PC-3 (cell line): ENCODE measurements around the gene FBXL5. TPM values are rescaled to one million over a fixed set of nuclear protein-coding genes. Genes with fewer than 3 reads are reported as not detected.

Source experiments
- ATAC-seq: fragments of 200-7000 bp; cut with Tn5 transposase; 2 replicates; pipeline ENCODE4 v1.9.1; 2020; ENCODE audit warnings: mild to moderate bottlenecking, moderate library complexity
- BruUV-seq: library from RNA; stranded (reverse); fragments of 400-500 nt; replicated peaks from 2 replicates; lab custom pipeline; 2021; lab: Mats Ljungman, UMichigan
- CTCF ChIA-PET: fragments of 300-600 bp; sonication (Branson Sonifier 250); formaldehyde crosslinking; loops from one replicate; lab custom pipeline; 2022; ENCODE audit warnings: antibody characterized with exemption; lab: Charles Lee
- POLR2A ChIA-PET: fragments of 300-600 bp; sonication (Branson Sonifier 250); formaldehyde crosslinking; loops from one replicate; lab custom pipeline; 2022; ENCODE audit warnings: antibody characterized with exemption; ENCODE audit not compliant: unreplicated experiment; lab: Charles Lee
- DNase-seq: peaks from one replicate; pipeline ENCODE4 v3.0.0-alpha.2; 2015
- H2AFZ ChIP-seq: fragments of 300-600 bp; sonication (generic); 2 replicates; pipeline ENCODE4 v1.6.0; 2016; ENCODE audit warnings: antibody characterized with exemption, low read length
- H3F3A ChIP-seq: fragments of 300-600 bp; sonication (generic); one replicate; pipeline ENCODE4 v1.6.0; 2017; ENCODE audit warnings: antibody characterized with exemption, low read length, control low read depth, mild to moderate bottlenecking; ENCODE audit not compliant: unreplicated experiment
- H3K27ac ChIP-seq: fragments of 300-600 bp; sonication (generic); 2 replicates; pipeline ENCODE4 v1.5.1; 2016; ENCODE audit warnings: mild to moderate bottlenecking, low read length
- H3K27me3 ChIP-seq: fragments of 300-600 bp; sonication (generic); 2 replicates; pipeline ENCODE4 v1.6.1; 2016; ENCODE audit warnings: low read length, mixed read lengths
- H3K36me3 ChIP-seq: fragments of 300-600 bp; sonication (generic); 2 replicates; pipeline ENCODE4 v1.6.1; 2016; ENCODE audit warnings: low read depth, mixed run types, low read length, mixed read lengths
- H3K4me1 ChIP-seq: fragments of 300-600 bp; sonication (generic); 2 replicates; pipeline ENCODE4 v1.5.1; 2016; ENCODE audit warnings: low read length; ENCODE audit not compliant: insufficient read depth
- H3K4me2 ChIP-seq: fragments of 300-600 bp; sonication (generic); 2 replicates; pipeline ENCODE4 v1.6.0; 2016; ENCODE audit warnings: low read length
- H3K4me3 ChIP-seq: fragments of 300-600 bp; sonication (generic); 2 replicates; pipeline ENCODE4 v1.5.1; 2016; ENCODE audit warnings: mild to moderate bottlenecking, low read length, mixed read lengths
- H3K79me2 ChIP-seq: fragments of 300-600 bp; sonication (generic); 2 replicates; pipeline ENCODE4 v1.6.1; 2017; ENCODE audit warnings: low read length, mixed read lengths
- H3K9ac ChIP-seq: fragments of 300-600 bp; sonication (generic); 2 replicates; pipeline ENCODE4 v1.6.0; 2016; ENCODE audit warnings: mild to moderate bottlenecking, low read length
- H3K9me2 ChIP-seq: fragments of 300-600 bp; sonication (generic); replicated peaks from 2 replicates; pipeline ENCODE4 v1.6.1; 2016; ENCODE audit warnings: mixed run types, low read length, mixed read lengths
- H3K9me3 ChIP-seq: fragments of 300-600 bp; sonication (generic); 2 replicates; pipeline ENCODE4 v1.6.1; 2016; ENCODE audit warnings: low read length, mixed read lengths
- H4K20me1 ChIP-seq: fragments of 300-600 bp; sonication (generic); 2 replicates; pipeline ENCODE4 v1.6.1; 2016; ENCODE audit warnings: low read length, mixed read lengths
- EZH2 ChIP-seq: fragments of 300-600 bp; sonication (generic); IDR thresholded peaks from one replicate; pipeline ENCODE4 v1.6.1; 2017; ENCODE audit warnings: antibody characterized with exemption, mild to moderate bottlenecking, low read length; ENCODE audit not compliant: unreplicated experiment
- EZH2phosphoT487 ChIP-seq: fragments of 300-600 bp; sonication (generic); IDR thresholded peaks from 2 replicates; pipeline ENCODE4 v1.6.1; 2018; ENCODE audit warnings: mild to moderate bottlenecking, antibody characterized with exemption, low read length, borderline replicate concordance
- intact Hi-C: fragments of 100-400 bp; cut with micrococcal nuclease; formaldehyde crosslinking; loops from 2 replicates; pipeline ENCODE4 v1.9.0; 2023
- total RNA-seq: library from RNA; depleted of rRNA; stranded (reverse); fragments of >200 nt; gene quantifications from 2 replicates; pipeline ENCODE4 v1.2.3, GENCODE V29; 2014
- TF ChIP-seq, protein P1 (sequence below): fragments of 300-600 bp; sonication (generic); conservative IDR thresholded peaks from 2 replicates; pipeline ENCODE4 v1.5.1; 2017; ENCODE audit warnings: antibody characterized with exemption, low read depth, mild to moderate bottlenecking, low read length

The FBXL5 gene
- total RNA-seq, 1 experiment from 2014 or later: 42.4 TPM

DNA sequence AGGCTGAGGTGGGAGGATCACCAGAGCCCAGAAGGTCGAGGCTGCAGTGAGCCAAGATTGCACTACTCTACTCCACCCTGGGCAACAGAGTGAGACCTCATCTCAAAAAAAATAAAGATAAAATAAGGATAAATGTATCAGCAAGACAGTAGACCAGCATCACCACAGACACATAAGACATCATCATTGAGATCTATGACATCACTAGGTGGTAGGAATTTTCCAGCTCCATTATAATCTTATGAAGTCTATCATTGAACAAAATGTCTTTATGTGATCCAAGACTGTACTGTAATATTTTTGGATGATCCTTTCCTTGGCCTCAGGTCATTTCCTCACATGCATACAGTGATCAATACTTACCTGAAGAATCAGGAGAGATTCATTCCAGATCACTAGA, 18.2 kb upstream of the FBXL5 start:
- intact Hi-C loops: no loop called here
- CTCF ChIA-PET: no interaction called here

DNA sequence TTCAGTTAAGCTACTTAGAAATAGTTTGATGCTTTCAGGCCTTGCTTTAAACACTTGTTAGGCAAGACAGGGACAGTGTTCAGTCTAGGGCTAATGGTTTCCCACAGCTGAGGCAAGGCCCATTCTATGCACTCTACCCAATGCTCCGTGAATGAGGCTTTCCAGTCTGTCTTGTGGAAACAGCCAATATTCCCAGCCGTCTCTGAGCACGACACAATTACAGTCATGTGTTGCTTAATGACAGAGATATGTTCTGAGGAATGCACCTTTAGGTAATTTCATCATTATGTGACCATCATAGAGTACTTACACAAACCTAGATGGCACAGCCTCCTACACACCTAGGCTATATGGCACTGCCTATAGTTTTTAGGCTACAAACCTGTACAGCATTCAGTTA, 16.9 kb upstream of the FBXL5 start:
- ATAC-seq: no peak
- Histone ChIP-seq H3K9me2 (no peaks in the 10 kb centered on the region), H3K4me2 (no peak overlapping the region), H3F3A (no peaks in the 10 kb centered on the region), H3K4me3 (no peak overlapping the region), H3K27ac (no peak overlapping the region), H3K79me2 (peaks cover 63% of the 10 kb centered on the region), H3K9me3 (no peaks in the 10 kb centered on the region), H3K36me3 (peaks cover 6% of the 10 kb centered on the region; the same call in 1 of the 2 replicates), H2AFZ (no peak overlapping the region), H3K27me3 (no peaks in the 10 kb centered on the region), H3K4me1 (peaks cover 7% of the 10 kb centered on the region), H4K20me1 (no peaks in the 10 kb centered on the region), H3K9ac (no peak overlapping the region)
- CTCF ChIA-PET: no interaction called here
- TF ChIP-seq EZH2phosphoT487: no peak
- TF ChIP-seq EZH2: no peak
- TF ChIP-seq, protein P1, sequence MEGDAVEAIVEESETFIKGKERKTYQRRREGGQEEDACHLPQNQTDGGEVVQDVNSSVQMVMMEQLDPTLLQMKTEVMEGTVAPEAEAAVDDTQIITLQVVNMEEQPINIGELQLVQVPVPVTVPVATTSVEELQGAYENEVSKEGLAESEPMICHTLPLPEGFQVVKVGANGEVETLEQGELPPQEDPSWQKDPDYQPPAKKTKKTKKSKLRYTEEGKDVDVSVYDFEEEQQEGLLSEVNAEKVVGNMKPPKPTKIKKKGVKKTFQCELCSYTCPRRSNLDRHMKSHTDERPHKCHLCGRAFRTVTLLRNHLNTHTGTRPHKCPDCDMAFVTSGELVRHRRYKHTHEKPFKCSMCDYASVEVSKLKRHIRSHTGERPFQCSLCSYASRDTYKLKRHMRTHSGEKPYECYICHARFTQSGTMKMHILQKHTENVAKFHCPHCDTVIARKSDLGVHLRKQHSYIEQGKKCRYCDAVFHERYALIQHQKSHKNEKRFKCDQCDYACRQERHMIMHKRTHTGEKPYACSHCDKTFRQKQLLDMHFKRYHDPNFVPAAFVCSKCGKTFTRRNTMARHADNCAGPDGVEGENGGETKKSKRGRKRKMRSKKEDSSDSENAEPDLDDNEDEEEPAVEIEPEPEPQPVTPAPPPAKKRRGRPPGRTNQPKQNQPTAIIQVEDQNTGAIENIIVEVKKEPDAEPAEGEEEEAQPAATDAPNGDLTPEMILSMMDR: no peak
- POLR2A ChIA-PET: no interaction called here
- BruUV-seq: no TSS peak
- DNase-seq: no peak
- intact Hi-C loops: no loop called here

More for the DNA sequence above, 18.2 kb upstream of the FBXL5 start:
- POLR2A ChIA-PET: no interaction called here
- DNase-seq (no peak), ATAC-seq (no peak)
- H4K20me1 ChIP-seq: no peaks in the 10 kb centered on the region
- no peak overlapping the region for H2AFZ ChIP-seq
- H3K4me2 ChIP-seq: no peak overlapping the region
- no peak overlapping the region for H3K4me3 ChIP-seq
- no peaks in the 10 kb centered on the region for H3K9me2 ChIP-seq
- H3K27me3 ChIP-seq: no peaks in the 10 kb centered on the region
- H3K9me3 ChIP-seq: no peaks in the 10 kb centered on the region
- H3K79me2 ChIP-seq: peaks cover 76% of the 10 kb centered on the region
- no peak overlapping the region for H3K9ac ChIP-seq
- TF ChIP-seq, protein P1: no peak
- TF ChIP-seq EZH2: no peak
- no peak for TF ChIP-seq EZH2phosphoT487
- H3K4me1 ChIP-seq: peaks cover 20% of the 10 kb centered on the region
- no peaks in the 10 kb centered on the region for H3K36me3 ChIP-seq
- no peak overlapping the region for H3K27ac ChIP-seq
- BruUV-seq: no TSS peak
- no peaks in the 10 kb centered on the region for H3F3A ChIP-seq

DNA sequence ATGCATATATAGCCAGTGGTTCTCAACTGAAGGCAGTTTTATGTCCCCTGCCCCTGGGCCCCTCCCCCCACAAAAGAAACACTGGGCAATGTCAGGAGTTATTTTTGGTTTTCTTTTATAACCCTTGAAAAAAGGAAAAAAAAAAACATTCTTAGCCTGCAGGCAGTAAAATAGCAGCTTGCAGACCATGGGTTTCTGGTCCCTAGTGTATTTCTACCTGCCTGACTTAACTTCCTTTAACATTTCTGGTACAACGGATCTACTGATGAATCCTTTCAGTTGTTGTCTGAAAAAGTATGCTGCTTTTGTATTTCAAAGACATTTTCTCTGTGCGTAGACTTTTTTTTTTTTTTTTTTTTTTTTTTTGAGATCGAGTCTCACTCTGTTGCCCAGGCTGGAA, 15.4 kb upstream of the FBXL5 start:
- TF ChIP-seq EZH2: no peak
- TF ChIP-seq, protein P1: no peak
- TF ChIP-seq EZH2phosphoT487: no peak
- Histone ChIP-seq H3K4me2 (no peak overlapping the region), H3K27ac (no peak overlapping the region), H3K27me3 (no peaks in the 10 kb centered on the region), H3F3A (no peaks in the 10 kb centered on the region), H3K9me2 (no peaks in the 10 kb centered on the region), H2AFZ (no peak overlapping the region), H3K79me2 (peaks cover 48% of the 10 kb centered on the region), H3K9ac (no peak overlapping the region), H3K36me3 (peaks cover 8% of the 10 kb centered on the region; the same call in 1 of the 2 replicates), H3K4me3 (no peak overlapping the region), H3K4me1 (peaks cover 15% of the 10 kb centered on the region), H3K9me3 (no peaks in the 10 kb centered on the region), H4K20me1 (no peaks in the 10 kb centered on the region)
- no TSS peak for BruUV-seq
- CTCF ChIA-PET: no interaction called here
- POLR2A ChIA-PET: no interaction called here
- DNase-seq (no peak), ATAC-seq (no peak)
- intact Hi-C loops: no loop called here
